ENCODE measurements around the gene ERFL.

Gene ERFL

GRCh38 chr19:41879670-41880328, 48.5 kb downstream of the ERFL start:
- H3K4me3 ChIP-seq (ENCODE audit: low read depth in 1 of 2, low read length in 2 of 2) = peak overlapping the region in 1 of 2 experiments; percentile 80; a peak in 1 of 4 replicates
- ATAC-seq (ENCODE audit: insufficient read depth, low read depth) (no peak), DNase-seq (no peak)
- TF ChIP-seq, protein P1, sequence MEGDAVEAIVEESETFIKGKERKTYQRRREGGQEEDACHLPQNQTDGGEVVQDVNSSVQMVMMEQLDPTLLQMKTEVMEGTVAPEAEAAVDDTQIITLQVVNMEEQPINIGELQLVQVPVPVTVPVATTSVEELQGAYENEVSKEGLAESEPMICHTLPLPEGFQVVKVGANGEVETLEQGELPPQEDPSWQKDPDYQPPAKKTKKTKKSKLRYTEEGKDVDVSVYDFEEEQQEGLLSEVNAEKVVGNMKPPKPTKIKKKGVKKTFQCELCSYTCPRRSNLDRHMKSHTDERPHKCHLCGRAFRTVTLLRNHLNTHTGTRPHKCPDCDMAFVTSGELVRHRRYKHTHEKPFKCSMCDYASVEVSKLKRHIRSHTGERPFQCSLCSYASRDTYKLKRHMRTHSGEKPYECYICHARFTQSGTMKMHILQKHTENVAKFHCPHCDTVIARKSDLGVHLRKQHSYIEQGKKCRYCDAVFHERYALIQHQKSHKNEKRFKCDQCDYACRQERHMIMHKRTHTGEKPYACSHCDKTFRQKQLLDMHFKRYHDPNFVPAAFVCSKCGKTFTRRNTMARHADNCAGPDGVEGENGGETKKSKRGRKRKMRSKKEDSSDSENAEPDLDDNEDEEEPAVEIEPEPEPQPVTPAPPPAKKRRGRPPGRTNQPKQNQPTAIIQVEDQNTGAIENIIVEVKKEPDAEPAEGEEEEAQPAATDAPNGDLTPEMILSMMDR (IDR thresholded peaks at IDR 0.05; ENCODE audit: borderline replicate concordance, extremely low read depth, low read length, poor library complexity, severe bottlenecking) = no peak
- TF ChIP-seq EZH2 (IDR thresholded peaks at IDR 0.05; ENCODE audit: borderline replicate concordance, low read depth, low read length, severe bottlenecking) = no peak
- H3K27me3 ChIP-seq (ENCODE audit: insufficient read depth, low read length, poor library complexity) = no peaks in the 10 kb centered on the region
- H3K27ac ChIP-seq (ENCODE audit: low read length) = peak overlapping the region; percentile 98
- H3K9me3 ChIP-seq (ENCODE audit: insufficient read depth, low read length, severe bottlenecking) = no peaks in the 10 kb centered on the region
- peaks cover 59% of the 10 kb centered on the region for H3K79me2 ChIP-seq (ENCODE audit: insufficient read depth, low read length)
- H3K36me3 ChIP-seq (ENCODE audit: insufficient read depth, low read length) = peaks cover 55% of the 10 kb centered on the region
- H3K9ac ChIP-seq (ENCODE audit: low read depth, low read length) = peak overlapping the region; percentile 83; the same call in 1 of the 2 replicates
- H3K4me1 ChIP-seq (ENCODE audit: insufficient read depth, low read length) = peaks cover 81% of the 10 kb centered on the region
- no peak overlapping the region for H2AFZ ChIP-seq (ENCODE audit: low read depth, low read length)
- H3K4me2 ChIP-seq (ENCODE audit: insufficient read depth, low read length) = peak overlapping the region; percentile 96
- H4K20me1 ChIP-seq (ENCODE audit: insufficient read depth, low read length) = peaks cover 12% of the 10 kb centered on the region

- peaks cover 6% of the 10 kb centered on the region; the same call in 1 of the 2 replicates for H4K20me1 ChIP-seq (ENCODE audit: insufficient read depth, low read length)
- peaks cover 83% of the 10 kb centered on the region for H3K4me1 ChIP-seq (ENCODE audit: insufficient read depth, low read length)
- H2AFZ ChIP-seq (ENCODE audit: low read depth, low read length) = no peak overlapping the region
- H3K27me3 ChIP-seq (ENCODE audit: insufficient read depth, low read length, poor library complexity) = no peaks in the 10 kb centered on the region
- H3K4me3 ChIP-seq (ENCODE audit: low read depth in 1 of 2, low read length in 2 of 2) = peak overlapping the region in 1 of 2 experiments; percentile 80; a peak in 2 of 4 replicates
- H3K9me3 ChIP-seq (ENCODE audit: insufficient read depth, low read length, severe bottlenecking) = no peaks in the 10 kb centered on the region
- ATAC-seq (ENCODE audit: insufficient read depth, low read depth) (no peak), DNase-seq (no peak)
- peak overlapping the region; percentile 98 for H3K27ac ChIP-seq (ENCODE audit: low read length)
- H3K9ac ChIP-seq (ENCODE audit: low read depth, low read length) = peak overlapping the region; percentile 83
- H3K4me2 ChIP-seq (ENCODE audit: insufficient read depth, low read length) = peak overlapping the region; percentile 96
- peaks cover 47% of the 10 kb centered on the region for H3K36me3 ChIP-seq (ENCODE audit: insufficient read depth, low read length)
- peaks cover 52% of the 10 kb centered on the region for H3K79me2 ChIP-seq (ENCODE audit: insufficient read depth, low read length)
- no peak for TF ChIP-seq EZH2 (IDR thresholded peaks at IDR 0.05; ENCODE audit: borderline replicate concordance, low read depth, low read length, severe bottlenecking)
- TF ChIP-seq, protein P1 (IDR thresholded peaks at IDR 0.05; ENCODE audit: borderline replicate concordance, extremely low read depth, low read length, poor library complexity, severe bottlenecking) = no peak
Measured at GRCh38 chr19:41879080-41879479, 49.2 kb downstream of the ERFL start.

GRCh38 chr19:41877916-41878905, 50.0 kb downstream of the ERFL start:
- peak overlapping the region; percentile 42 to 80 for H3K4me3 ChIP-seq (ENCODE audit: low read depth in 1 of 2, low read length in 2 of 2)
- H3K79me2 ChIP-seq (ENCODE audit: insufficient read depth, low read length) = peaks cover 43% of the 10 kb centered on the region
- H3K9ac ChIP-seq (ENCODE audit: low read depth, low read length) = peak overlapping the region; percentile 83
- DNase-seq (no peak), ATAC-seq (ENCODE audit: insufficient read depth, low read depth) (no peak)
- TF ChIP-seq, protein P1 (IDR thresholded peaks at IDR 0.05; ENCODE audit: borderline replicate concordance, extremely low read depth, low read length, poor library complexity, severe bottlenecking) = peak; percentile 22
- TF ChIP-seq EZH2 (IDR thresholded peaks at IDR 0.05; ENCODE audit: borderline replicate concordance, low read depth, low read length, severe bottlenecking) = no peak
- H3K27me3 ChIP-seq (ENCODE audit: insufficient read depth, low read length, poor library complexity) = no peaks in the 10 kb centered on the region
- H3K4me1 ChIP-seq (ENCODE audit: insufficient read depth, low read length) = peaks cover 91% of the 10 kb centered on the region
- no peaks in the 10 kb centered on the region for H3K9me3 ChIP-seq (ENCODE audit: insufficient read depth, low read length, severe bottlenecking)
- H3K27ac ChIP-seq (ENCODE audit: low read length) = peak overlapping the region; percentile 98
- peaks cover 6% of the 10 kb centered on the region; the same call in 1 of the 2 replicates for H4K20me1 ChIP-seq (ENCODE audit: insufficient read depth, low read length)
- H2AFZ ChIP-seq (ENCODE audit: low read depth, low read length) = peak overlapping the region; percentile 10; the same call in 1 of the 2 replicates
- peak overlapping the region; percentile 96 for H3K4me2 ChIP-seq (ENCODE audit: insufficient read depth, low read length)
- peaks cover 39% of the 10 kb centered on the region for H3K36me3 ChIP-seq (ENCODE audit: insufficient read depth, low read length)
